ENCODE data around the gene MAP4. TPM values are rescaled to one million over a fixed set of nuclear protein-coding genes. Genes with fewer than 3 reads are reported as not detected.

MAP4 gene
- total RNA-seq, 1 donor from 2014 or later: 150 TPM

- no peaks in the 10 kb centered on the region for H3K9me3 Mint-ChIP-seq
Observed at GRCh38 chr3:47974974-47975470, 41.2 kb downstream of the MAP4 start.

GRCh38 chr3:47971081-47971480, 45.1 kb downstream of the MAP4 start:
- TF ChIP-seq CTCF (conservative IDR thresholded peaks at IDR 0.05): no peak
- Mint-ChIP-seq H3K27me3 (ENCODE audit: low read depth) (no peaks in the 10 kb centered on the region), H3K4me3 (no peak overlapping the region), H3K4me1 (no peaks in the 10 kb centered on the region), H3K9me3 (no peaks in the 10 kb centered on the region), H3K36me3 (ENCODE audit: low read depth) (peaks cover 2% of the 10 kb centered on the region), H3K27ac (ENCODE audit: unreplicated experiment) (no peak overlapping the region)
- no peak for DNase-seq (ENCODE audit: low read depth, low spot score)

More at GRCh38 chr3:47974974-47975470, 41.2 kb downstream of the MAP4 start:
- H3K4me1 Mint-ChIP-seq: no peaks in the 10 kb centered on the region
- no peak for DNase-seq (ENCODE audit: low read depth, low spot score)
- no peak for TF ChIP-seq CTCF (conservative IDR thresholded peaks at IDR 0.05)
- H3K27ac Mint-ChIP-seq (ENCODE audit: unreplicated experiment): no peak overlapping the region
- no peaks in the 10 kb centered on the region for H3K27me3 Mint-ChIP-seq (ENCODE audit: low read depth)
- no peaks in the 10 kb centered on the region for H3K36me3 Mint-ChIP-seq (ENCODE audit: low read depth)
- no peak overlapping the region for H3K4me3 Mint-ChIP-seq

GRCh38 chr3:47964740-47965139, 51.5 kb downstream of the MAP4 start:
- Mint-ChIP-seq H3K36me3 (ENCODE audit: low read depth) (peaks cover 13% of the 10 kb centered on the region), H3K27me3 (ENCODE audit: low read depth) (no peaks in the 10 kb centered on the region), H3K9me3 (peaks cover 2% of the 10 kb centered on the region), H3K4me3 (no peak overlapping the region), H3K4me1 (peaks cover 14% of the 10 kb centered on the region), H3K27ac (ENCODE audit: unreplicated experiment) (no peak overlapping the region)
- no peak for TF ChIP-seq CTCF (conservative IDR thresholded peaks at IDR 0.05)
- no peak for DNase-seq (ENCODE audit: low read depth, low spot score)

- Mint-ChIP-seq H3K4me3 (no peak overlapping the region), H3K36me3 (ENCODE audit: low read depth) (peaks cover 13% of the 10 kb centered on the region), H3K4me1 (peaks cover 14% of the 10 kb centered on the region), H3K27ac (ENCODE audit: unreplicated experiment) (no peak overlapping the region), H3K9me3 (peaks cover 2% of the 10 kb centered on the region), H3K27me3 (ENCODE audit: low read depth) (no peaks in the 10 kb centered on the region)
- DNase-seq (ENCODE audit: low read depth, low spot score): no peak
- no peak for TF ChIP-seq CTCF (conservative IDR thresholded peaks at IDR 0.05)
Observed at GRCh38 chr3:47961815-47962606, 54.2 kb downstream of the MAP4 start.

GRCh38 chr3:47961036-47961435, 55.2 kb downstream of the MAP4 start:
- H3K4me3 Mint-ChIP-seq: no peak overlapping the region
- TF ChIP-seq CTCF (conservative IDR thresholded peaks at IDR 0.05): no peak
- H3K36me3 Mint-ChIP-seq (ENCODE audit: low read depth): peaks cover 11% of the 10 kb centered on the region
- H3K27ac Mint-ChIP-seq (ENCODE audit: unreplicated experiment): no peak overlapping the region
- H3K9me3 Mint-ChIP-seq: peaks cover 2% of the 10 kb centered on the region
- DNase-seq (ENCODE audit: low read depth, low spot score): no peak
- no peaks in the 10 kb centered on the region for H3K27me3 Mint-ChIP-seq (ENCODE audit: low read depth)
- H3K4me1 Mint-ChIP-seq: peaks cover 14% of the 10 kb centered on the region

Data from neural crest cell (in vitro differentiated cells).